GM19455 (cell line): ENCODE results near the gene TSSK3.
"Not testable (repeated sequence)": the region's sequence is repeated elsewhere in the genome, so short reads cannot be mapped to it uniquely, and the experiment has no call there.

Experiments
- ATAC-seq: cut with Tn5 transposase; IDR thresholded peaks from one replicate; pipeline ENCODE4 v1.9.1; 2021; ENCODE audit not compliant: unreplicated experiment

Gene TSSK3

DNA sequence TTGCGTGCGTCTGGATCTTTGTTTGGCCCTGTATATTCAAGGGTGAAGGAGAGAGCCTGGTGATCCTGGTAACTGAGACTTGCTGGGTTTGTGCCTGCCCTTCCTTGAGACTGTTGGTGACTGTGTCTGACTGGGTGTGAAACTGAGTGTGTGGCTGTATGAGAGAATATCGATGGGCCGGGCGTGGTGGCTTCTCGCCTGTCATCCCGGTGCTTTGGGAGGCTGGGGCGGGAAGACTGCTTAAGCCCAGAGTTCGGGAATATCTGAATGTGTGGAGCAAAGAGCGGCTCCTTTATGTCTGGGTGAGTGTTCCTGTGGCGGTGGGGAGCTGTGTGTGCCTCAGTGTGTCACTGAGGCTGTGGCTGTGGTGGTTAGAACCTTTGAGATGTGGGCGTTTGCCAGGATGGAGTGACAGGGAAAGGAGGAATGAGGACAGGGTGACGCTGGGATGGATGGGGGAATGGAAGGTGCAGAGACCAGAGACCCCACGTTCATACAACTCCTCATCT is 23.6 kb upstream of the TSSK3 start:
- ATAC-seq, result no peak

DNA sequence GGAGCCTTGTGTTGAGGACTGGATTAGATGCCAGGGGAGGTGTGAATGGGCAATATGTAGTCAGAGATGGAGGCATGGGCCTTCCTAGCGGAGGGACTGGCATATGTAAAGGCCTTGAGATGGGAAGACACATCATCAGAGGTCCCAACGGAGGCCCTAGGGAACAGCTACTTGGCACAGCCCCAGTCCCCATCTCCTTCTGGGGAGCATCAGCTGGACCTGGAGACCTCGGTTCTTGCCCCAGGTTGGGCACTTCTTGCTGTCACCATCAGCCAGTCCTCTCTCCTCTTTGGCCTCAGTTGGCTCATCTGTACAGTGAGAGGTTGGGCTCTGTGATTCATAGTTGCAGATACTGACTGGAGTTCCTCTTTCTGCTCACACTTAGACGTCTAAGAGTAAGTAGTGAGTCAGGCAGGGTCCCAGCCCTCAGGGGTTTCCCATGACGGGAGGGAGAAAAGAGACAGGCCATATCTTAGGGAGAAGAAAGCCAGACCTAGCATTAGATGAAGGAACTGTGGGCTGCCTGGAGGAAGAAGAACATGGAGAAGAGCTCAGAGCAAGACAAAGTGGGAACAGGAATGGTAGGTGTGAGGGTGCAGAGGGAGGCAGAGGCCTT is 22.9 kb upstream of the TSSK3 start:
- ATAC-seq, result no peak

DNA sequence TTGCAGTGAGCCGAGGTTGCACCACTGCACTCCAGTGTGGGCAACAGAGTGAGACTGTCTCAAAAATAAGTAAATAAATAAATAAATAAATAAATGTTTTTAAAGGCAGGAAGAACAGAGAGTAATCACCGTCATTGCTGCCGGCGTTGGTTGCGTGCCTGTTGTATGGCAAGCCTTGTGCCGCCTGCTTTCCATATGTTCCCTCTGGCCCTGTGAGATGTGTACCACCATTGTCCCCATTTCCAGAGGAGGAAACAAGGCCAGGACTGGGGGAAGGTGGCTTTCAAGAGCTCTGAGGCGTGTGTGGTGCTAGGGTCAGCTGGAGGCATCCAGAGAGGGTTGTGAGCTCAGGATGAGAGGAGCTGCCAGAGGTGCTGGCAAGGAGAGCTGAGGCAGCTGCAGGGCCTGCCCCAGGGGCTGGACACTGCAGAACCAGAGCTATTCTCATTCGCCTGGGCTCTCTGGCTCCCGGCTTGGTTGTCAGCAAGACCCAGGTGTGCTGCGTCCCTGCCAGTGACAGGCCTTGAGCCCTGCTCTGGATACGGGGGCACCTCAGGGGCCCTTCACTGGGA is 21.1 kb upstream of the TSSK3 start:
- ATAC-seq, result no peak

DNA sequence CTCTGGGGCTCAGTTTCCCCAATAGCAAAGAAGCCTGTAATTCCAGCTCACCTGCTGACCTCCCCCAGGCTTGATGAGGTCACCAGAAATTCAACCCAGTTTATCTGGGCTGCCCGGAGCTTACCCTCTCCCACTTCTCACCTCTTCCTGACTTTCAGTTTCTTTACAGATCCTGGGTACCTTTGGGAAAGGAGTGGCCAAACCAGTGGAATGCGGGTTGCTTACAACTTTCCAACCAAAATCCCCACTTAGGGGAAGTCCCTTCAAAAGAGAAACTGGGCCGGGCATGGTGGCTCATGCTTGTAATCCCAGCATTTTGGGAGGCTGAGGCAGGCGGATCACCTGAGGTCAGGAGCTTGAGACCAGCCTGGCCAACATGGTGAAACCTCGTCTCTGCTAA is 20.4 kb upstream of the TSSK3 start:
- no peak for ATAC-seq

DNA sequence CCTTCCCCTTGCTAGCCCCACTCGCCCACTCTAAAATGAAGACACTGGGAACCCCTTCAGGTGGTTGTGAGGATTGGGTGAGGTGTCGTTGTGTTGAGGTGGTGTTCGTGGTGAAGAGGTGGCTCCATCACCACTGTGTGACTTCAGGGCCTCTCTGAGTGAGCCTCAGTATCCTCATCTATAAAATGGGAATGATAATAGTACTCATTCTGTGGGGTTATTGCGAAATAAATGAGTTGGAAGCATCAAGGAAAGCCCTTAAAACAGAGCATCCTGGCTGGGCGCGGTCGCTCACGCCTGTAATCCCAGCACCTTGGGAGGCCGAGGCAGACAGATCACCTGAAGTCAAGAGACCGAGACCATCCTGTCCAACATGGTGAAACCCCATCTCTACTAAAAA is 19.6 kb upstream of the TSSK3 start:
- no peak for ATAC-seq

DNA sequence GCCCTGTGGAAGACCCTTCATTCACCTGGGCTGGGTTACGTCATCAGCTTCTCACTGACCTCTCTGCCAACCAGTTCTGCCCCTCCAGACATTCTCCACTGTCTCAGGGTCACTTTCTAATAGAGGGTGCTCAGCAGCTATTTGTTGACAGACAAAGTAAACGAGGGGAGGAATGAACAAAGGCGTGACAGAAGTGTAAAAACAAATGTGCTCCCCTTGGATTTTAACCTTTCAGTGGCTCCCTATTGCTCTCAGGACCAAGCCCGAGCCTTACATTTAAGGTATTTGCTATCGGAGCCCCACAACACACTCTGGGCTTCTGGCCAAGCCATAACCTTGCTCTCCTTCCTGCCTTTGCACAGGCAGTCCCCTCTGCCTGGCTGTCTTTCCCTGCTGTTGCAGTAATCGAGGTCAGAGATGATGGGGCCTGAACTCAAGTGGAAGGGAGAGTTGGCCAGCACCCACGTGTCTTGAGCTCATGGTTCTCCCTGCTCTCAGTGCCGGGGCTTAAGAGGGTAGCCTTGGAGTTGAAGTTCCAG is 17.0 kb upstream of the TSSK3 start:
- no peak for ATAC-seq

DNA sequence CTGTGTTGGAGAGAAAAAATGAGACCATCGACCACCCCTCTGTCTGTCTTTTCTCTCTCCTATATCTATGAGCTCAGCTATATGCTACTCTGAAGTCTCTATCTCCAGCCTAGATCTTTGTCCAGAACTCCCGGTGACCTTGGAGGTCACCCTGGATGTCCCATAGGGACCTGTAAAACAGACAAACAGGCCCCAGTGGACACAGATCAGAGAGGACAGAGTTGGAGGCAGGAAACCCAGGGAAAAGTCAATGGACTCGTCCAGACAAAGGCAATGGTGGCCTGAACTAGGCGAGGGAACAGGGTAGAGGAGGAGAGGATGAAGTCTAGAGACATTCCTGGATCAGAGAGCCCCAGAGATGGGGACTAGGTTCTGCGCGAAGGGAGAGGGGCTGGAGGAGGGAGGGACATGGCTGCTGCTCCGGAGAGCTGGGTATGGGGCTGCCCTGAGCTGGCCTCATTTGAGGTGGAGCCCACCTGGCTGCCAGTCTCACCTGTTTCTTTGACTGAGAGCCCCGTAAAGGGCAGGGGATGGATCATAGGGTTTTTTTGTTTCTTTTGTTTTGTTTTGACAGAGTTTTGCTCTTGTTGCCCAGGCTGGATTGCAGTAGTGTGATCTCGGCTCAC is 15.7 kb upstream of the TSSK3 start:
- ATAC-seq, result no peak

DNA sequence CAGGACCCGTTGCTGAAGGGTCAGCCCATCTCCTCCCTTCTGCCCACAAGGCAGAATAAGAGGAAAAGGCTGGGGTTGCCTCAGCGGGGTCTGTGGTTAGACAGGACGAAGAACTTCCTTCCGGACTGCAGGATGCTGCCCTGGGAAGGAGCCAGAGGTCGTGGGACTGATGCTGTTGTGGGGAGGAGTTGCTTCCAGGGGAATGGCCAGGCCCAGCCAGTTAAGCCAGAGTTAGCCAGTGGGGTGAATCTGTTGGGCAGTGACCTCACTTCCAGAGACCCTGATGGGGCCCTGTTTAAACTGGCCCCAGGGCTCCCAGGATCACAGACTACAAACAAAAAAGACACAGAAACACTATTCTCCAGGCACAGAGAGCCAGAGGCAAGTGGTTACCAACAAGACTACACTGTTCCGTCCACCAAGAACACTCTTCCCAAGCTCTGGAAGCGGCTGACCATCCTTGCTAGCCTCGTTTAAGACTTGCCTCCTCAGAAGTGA is 13.1 kb upstream of the TSSK3 start:
- ATAC-seq, result no peak

DNA sequence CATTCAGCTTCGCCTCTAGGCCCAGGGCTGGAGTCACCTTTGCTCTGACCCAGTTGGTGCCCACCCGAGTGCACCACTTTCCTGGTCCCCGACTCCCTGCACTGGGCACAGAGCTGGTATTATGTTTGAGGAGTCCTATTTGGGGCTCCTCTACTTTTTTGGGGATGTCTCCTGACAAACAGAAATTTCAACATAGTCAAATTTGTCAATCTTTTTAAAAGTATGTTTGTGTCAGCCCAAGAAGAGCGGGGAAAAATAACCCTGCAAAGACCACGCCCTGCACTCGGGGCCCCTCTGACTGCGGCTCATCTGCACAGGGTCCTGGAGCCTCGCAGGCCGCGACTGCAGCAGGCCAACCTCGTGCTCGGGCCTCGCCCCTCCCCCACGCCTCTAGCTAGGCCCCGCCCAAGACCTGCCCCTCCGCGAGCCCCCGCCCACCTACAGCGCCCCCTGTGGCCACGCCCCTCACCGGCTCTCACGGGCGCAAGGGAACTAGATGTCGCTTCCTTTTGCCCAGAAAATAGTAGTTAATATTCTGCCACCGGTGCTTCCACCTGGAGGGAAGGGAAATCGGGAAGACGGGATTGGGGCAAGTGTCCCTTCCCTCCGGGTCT is 11.4 kb upstream of the TSSK3 start:
- ATAC-seq, result peak; percentile 36

DNA sequence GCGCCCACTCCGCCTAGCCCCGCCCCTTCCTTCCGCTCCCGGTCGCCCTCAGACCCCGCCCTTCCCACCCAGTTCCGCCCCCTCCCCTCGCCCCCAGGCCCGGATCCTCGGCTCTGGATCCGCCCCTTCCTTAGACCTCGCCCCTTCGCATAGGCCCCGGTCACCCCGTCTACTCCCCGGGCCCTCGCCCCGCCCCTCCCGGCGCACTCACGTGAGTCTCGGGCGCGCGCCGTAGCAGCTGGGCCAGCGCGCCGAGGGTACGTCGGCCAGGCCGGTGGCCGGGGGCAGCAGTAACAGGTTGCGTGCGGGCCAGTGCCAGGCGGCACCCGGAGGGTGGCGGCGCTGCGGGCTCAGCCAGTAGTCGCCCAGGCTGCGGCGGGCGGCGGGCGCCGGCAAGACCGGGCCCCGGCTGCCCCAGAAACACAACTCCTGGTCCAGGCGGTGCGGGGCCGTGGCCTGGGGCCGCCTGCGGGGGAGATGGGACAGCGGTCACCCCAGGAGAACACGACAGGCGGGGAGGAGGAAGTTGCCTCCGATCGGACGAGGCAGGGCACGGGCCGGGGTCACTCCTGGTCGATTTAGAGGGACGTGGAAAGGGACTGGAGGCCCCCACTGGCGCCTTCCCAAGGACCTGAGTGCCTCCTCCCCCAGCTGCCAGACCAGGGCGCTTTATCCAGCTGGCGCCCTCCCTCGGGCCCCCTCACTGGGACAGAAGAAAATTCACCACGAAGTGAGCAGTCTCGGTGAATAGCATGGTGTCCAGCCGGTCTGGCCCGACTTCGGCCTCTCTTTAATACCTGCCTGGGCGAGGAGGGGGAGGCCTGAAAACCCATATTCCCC is 10.7 kb upstream of the TSSK3 start:
- peak; percentile 83 for ATAC-seq

DNA sequence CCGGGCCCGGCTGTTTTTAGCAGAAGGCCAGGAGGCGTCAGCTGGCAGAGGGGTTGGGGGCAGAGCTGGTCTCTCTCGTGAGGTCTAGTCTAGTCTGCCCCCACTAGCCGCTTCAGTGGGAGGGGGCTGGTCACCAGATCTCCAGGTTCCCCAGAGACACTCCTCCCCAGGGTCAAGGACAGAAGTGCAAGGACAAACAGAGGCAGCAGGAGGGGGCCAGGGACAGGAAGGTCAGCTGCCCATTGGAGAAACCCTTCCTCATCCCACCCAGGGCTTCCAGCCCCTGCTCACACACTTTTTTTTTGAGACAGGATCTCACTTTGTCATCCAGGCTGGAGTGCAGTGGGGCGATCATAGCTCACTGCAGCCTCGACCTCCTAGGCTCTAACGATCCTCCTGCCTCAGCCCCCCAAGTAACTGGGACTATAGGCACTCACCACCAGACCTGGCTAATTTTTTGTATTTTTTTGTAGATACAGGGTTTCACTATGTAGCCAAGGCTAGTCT is 10.0 kb upstream of the TSSK3 start:
- ATAC-seq, result no peak

DNA sequence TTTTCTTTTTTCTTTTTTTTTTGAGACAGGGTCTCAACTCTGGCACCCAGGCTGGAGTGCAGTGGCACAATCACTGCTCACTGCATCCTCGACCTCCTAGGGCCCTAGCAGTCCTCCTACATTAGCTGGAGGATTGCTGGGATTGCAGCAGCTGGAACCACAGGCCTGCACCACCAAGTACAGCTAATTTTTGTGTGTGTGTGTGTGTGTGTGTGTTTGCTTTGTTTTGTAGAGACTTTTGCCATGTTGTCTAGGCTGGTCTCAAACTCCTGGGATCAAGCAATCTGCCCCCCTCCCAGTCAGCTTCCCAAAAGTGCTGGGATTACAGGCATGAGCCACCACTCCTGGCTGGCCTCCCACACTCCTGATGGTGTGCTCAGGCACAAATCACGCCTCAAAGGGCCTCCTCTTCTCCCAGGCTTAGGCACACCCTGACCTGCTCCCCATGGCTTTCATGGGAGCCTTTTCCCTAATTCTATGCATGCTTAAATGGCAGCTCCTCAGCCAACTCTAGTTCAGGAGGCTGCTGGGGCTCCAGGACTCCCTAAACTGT is 9.4 kb upstream of the TSSK3 start:
- ATAC-seq, result no peak

DNA sequence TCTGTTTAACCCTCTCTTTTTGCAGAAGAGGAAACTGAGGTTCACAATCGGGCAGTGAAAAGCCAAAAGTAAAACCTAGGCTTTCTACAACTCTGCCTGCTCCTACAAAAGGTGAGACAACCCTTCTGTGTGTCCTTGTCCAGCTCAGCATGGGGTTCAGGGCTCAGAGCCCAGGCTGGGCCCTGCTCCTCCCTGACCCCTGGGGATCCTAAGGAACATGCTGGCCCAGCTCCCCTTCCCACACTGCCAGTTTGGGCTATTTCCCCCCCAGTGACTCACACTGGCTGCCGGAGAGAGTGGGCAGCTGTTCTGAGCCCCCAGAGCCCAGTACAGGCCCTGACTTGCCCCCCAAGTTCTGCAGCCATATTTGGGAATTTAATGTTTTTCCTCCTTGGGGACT is 8.9 kb upstream of the TSSK3 start:
- no peak for ATAC-seq

DNA sequence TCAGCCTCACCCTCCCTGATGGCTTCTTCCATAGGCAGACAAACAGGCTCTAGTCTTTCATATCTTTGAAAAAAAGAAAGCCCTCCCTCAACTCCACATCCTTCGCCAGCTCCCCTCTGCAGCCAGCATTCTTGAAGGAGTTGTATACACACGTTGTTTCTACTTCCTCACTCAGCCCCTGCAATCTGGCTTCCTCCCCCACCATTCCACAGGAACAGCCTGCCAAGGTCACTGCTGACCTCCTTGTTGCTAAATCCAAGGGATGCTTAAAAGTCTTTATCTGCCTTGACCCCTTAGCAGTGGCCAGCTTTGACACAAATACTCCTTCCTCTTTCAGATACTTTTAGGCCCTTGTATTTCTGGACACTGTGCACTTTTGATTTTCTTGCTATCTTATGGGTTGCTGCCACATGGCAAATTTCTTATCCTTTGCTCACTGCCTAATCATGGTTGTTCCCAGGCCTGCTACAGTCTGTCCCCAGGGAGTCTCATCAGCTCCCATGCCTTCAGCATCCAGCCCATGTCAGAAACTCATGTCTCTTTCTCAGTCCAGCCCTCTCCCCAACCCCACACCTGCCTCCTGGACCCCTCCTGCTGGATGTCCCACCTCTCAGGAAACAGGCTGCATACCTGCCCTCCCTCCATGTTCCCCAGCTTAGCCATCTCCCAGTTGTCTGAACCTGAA is 8.3 kb upstream of the TSSK3 start:
- ATAC-seq, result no peak

DNA sequence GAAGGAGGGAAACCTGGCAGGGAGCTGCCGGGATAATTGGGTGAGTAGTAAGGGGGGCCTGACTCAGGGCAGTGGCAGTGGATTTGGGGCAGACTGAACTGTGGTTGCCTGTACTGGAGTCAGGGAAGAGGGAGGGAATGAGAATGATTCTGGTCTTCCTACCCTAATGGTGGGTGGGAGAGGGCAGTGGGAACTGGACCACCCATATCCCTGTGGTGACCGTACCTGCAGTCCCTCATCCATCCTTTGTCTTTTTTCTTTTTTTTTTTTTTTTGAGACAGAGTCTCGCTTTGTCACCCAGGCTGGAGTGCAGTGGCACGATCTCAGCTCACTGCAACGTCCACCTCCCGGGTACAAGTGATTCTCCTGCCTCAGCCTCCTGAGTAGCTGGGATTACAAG is 6.6 kb upstream of the TSSK3 start:
- not testable (repeated sequence) for ATAC-seq

DNA sequence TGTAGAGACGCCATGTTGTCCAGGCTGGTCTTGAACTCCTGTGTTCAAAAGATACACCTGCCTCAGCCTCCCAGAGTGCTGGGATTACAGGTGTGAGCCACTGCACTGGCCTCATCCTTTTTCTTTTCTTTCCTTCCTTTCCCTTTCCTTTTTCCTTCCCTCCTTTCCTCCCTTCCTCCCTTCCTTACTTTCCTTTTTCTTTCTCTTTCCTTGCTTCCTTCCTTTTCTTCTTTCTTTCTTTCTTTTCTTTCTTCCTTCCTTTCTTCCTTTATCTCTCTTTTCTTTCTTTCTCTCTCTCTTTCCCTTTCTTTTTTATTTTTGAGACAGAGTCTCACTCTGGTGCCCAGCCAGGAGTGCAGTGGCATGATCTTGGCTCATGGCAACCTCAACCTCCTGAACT is 5.9 kb upstream of the TSSK3 start:
- ATAC-seq, result no peak

DNA sequence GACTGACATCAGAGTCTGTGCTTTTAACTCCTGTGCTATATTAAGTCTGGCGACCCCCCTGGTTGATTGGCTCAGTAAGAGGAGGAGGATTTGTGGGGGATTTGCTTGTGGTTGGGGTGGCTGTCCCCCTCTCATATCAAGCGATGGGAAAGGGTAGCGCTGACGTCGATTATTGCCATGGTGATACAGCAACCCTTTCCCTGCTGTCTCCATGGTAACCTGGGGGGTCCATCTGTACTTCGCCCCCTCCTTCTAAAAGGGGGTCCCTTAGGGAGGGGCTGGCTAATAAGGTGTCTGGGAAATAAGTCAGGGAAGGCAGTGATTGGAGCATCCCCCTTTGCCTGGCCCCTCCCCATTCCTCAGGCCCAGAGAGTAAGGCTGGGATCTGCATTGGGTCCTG is 4.7 kb upstream of the TSSK3 start:
- no peak for ATAC-seq

DNA sequence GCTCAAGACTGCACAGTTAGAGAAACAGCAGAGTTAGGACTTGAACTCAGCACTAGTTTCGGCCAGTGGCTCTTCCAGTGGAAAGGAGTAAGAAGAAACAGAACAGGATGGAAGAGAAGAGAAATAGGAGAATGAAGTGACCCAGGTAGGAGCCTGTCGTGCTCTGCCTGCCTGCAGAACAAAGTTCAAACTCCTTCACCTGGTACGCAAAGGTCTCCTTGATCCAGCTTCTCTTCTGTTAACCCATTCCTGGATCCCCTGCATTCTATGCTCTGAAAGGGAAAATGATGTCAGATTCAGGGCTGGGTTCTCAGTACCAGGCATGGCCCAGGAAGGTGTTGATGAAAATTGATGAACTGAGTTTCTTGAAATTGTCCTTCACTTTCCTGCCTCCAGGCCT is 3.9 kb upstream of the TSSK3 start:
- ATAC-seq, result no peak

DNA sequence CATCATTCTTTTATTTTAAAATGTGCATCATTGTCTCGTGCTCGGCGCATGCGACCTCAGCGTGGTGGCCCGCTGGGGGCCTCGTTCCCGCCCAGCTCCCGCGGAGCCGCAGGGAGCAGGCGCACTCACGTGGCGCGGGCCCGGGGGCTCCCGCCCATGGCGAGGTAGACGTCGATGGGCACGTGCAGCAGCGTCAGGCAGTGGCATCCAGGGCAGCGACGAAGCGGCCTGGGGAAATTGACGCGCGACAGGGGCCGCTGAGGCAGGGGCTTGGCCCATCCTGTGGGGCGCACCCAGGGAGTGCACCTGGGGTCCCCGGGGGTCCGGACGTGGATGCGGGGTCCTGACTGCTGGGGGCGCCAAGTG is 1.0 kb upstream of the TSSK3 start:
- ATAC-seq, result no peak
